Non-pigmented ciliary epithelial cell (primary cell): ENCODE measurements around the gene G6PC1.
"Not testable (repeated sequence)": the region's sequence is repeated elsewhere in the genome, so short reads cannot be mapped to it uniquely, and the experiment has no call there.

ENCODE experiments used
- DNase-seq: peaks from one replicate; pipeline ENCODE4 v3.0.0-alpha.2; 2010; ENCODE audit warnings: low read depth

G6PC1 gene

GRCh38 chr17:42900460-42901331 lies at the start of gene G6PC1:
Gene G6PC1 (plus strand): TSS chr17:42900799. CDS start chr17:42900877, 78 bp downstream.
- DNase-seq = no peak

GRCh38 chr17:42850954-42851353 lies 49.6 kb upstream of the G6PC1 start, which contains the start of gene AOC3:
Gene AOC3 (plus strand): TSS chr17:42851199. CDS start chr17:42851344, 145 bp downstream.
- DNase-seq = no peak

- not testable (repeated sequence) for DNase-seq
Observed at GRCh38 chr17:42851371-42852240, 49.0 kb upstream of the G6PC1 start.

- no peak for DNase-seq
Observed at GRCh38 chr17:42852351-42852750, 48.2 kb upstream of the G6PC1 start.

- DNase-seq = no peak
Observed at GRCh38 chr17:42853004-42853403, 47.6 kb upstream of the G6PC1 start.

- DNase-seq = no peak
Observed at GRCh38 chr17:42853597-42853967, 47.0 kb upstream of the G6PC1 start.

GRCh38 chr17:42853968-42854790 lies 46.4 kb upstream of the G6PC1 start:
- DNase-seq = no peak

- no peak for DNase-seq
Observed at GRCh38 chr17:42855048-42855596, 45.5 kb upstream of the G6PC1 start.

- DNase-seq = not testable (repeated sequence)
Observed at GRCh38 chr17:42856093-42856492, 44.5 kb upstream of the G6PC1 start.

- not testable (repeated sequence) for DNase-seq
Observed at GRCh38 chr17:42856516-42856915, 44.1 kb upstream of the G6PC1 start.

- no peak for DNase-seq
Observed at GRCh38 chr17:42857389-42857788, 43.2 kb upstream of the G6PC1 start.

- DNase-seq = no peak
Observed at GRCh38 chr17:42865638-42866094, 34.9 kb upstream of the G6PC1 start.

GRCh38 chr17:42866216-42866615 lies 34.4 kb upstream of the G6PC1 start:
- no peak for DNase-seq

GRCh38 chr17:42866631-42867575 lies 33.7 kb upstream of the G6PC1 start:
- no peak for DNase-seq

- DNase-seq = not testable (repeated sequence)
Observed at GRCh38 chr17:42867694-42868261, 32.8 kb upstream of the G6PC1 start.

GRCh38 chr17:42868338-42868737 lies 32.3 kb upstream of the G6PC1 start:
- DNase-seq = no peak

GRCh38 chr17:42871647-42872046 lies 29.0 kb upstream of the G6PC1 start:
- DNase-seq = no peak

GRCh38 chr17:42872251-42872965 lies 28.2 kb upstream of the G6PC1 start:
- no peak for DNase-seq

GRCh38 chr17:42873315-42873714 lies 27.3 kb upstream of the G6PC1 start:
- DNase-seq = no peak
